HepG2 (cell line): Measurements from ENCODE around the gene ZNF20.

Source experiments
- EZH2 ChIP-seq: conservative IDR thresholded peaks from 2 replicates; pipeline ENCODE4 v1.6.1; 2012; ENCODE audit warnings: mild to moderate bottlenecking, low read depth, low read length, moderate library complexity
- FOXK2 ChIP-seq: fragments of 450-650 bp; IDR thresholded peaks from 2 replicates; pipeline ENCODE4 v1.6.1; 2016
- FOXM1 ChIP-seq: sonication (generic); formaldehyde crosslinking; IDR thresholded peaks from 2 replicates; pipeline ENCODE4 v1.5.0; 2020; ENCODE audit warnings: missing genetic modification reagents
- KAT2B ChIP-seq: fragments of 150-350 bp; IDR thresholded peaks from 2 replicates; pipeline ENCODE4 v1.6.1; 2014; ENCODE audit warnings: low read depth, low read length, borderline replicate concordance
- MEIS1 ChIP-seq: sonication (generic); formaldehyde crosslinking; IDR thresholded peaks from 2 replicates; pipeline ENCODE4 v1.9.0; 2021; ENCODE audit warnings: mild to moderate bottlenecking, missing genetic modification reagents, moderate library complexity, borderline replicate concordance
- MYC ChIP-seq: sonication (generic); formaldehyde crosslinking; IDR thresholded peaks from 2 replicates; pipeline ENCODE4 v1.9.0; 2021; ENCODE audit warnings: missing genetic modification reagents, borderline replicate concordance
- NFIC ChIP-seq: IDR thresholded peaks from 2 replicates; pipeline ENCODE4 v1.6.1; 2012; ENCODE audit warnings: mild to moderate bottlenecking, low read length, inconsistent platforms
- NR2F6 ChIP-seq, 2 experiments: IDR thresholded peaks; 2 replicates each; pipeline ENCODE4 v1.6.1; 2016; ENCODE audit warnings: antibody characterized with exemption in 1 of 2, mild to moderate bottlenecking in 1 of 2
- SP1 ChIP-seq, 2 experiments: fragments of 450-650 bp in 1 of 2; sonication (generic) in 1 of 2; formaldehyde crosslinking in 1 of 2; IDR thresholded peaks; 2 replicates each; pipeline versions ENCODE4 v1.4.0 to v1.6.1; 2016 to 2020; ENCODE audit warnings: missing genetic modification reagents in 1 of 2
- UBTF ChIP-seq: sonication (generic); formaldehyde crosslinking; IDR thresholded peaks from 2 replicates; pipeline ENCODE4 v1.4.0; 2020; ENCODE audit warnings: mild to moderate bottlenecking, missing genetic modification reagents
- ZNF256 ChIP-seq: sonication (generic); formaldehyde crosslinking; conservative IDR thresholded peaks from 2 replicates; pipeline ENCODE4 v1.4.0; 2020; ENCODE audit warnings: missing genetic modification reagents
- ZNF30 ChIP-seq: sonication (generic); formaldehyde crosslinking; IDR thresholded peaks from 2 replicates; pipeline ENCODE4 v1.5.0; 2020; ENCODE audit warnings: mild to moderate bottlenecking, missing genetic modification reagents
- TF ChIP-seq, protein P1 (sequence below): sonication (generic); formaldehyde crosslinking; IDR thresholded peaks from 2 replicates; pipeline ENCODE4 v1.5.0; 2020; ENCODE audit warnings: mild to moderate bottlenecking, missing genetic modification reagents, moderate library complexity
- TF ChIP-seq, protein P2 (sequence below): sonication (generic); formaldehyde crosslinking; IDR thresholded peaks from 2 replicates; pipeline ENCODE4 v1.4.0; 2020; ENCODE audit warnings: mild to moderate bottlenecking, missing genetic modification reagents, borderline replicate concordance

- no peak for TF ChIP-seq MEIS1
- TF ChIP-seq, protein P1, sequence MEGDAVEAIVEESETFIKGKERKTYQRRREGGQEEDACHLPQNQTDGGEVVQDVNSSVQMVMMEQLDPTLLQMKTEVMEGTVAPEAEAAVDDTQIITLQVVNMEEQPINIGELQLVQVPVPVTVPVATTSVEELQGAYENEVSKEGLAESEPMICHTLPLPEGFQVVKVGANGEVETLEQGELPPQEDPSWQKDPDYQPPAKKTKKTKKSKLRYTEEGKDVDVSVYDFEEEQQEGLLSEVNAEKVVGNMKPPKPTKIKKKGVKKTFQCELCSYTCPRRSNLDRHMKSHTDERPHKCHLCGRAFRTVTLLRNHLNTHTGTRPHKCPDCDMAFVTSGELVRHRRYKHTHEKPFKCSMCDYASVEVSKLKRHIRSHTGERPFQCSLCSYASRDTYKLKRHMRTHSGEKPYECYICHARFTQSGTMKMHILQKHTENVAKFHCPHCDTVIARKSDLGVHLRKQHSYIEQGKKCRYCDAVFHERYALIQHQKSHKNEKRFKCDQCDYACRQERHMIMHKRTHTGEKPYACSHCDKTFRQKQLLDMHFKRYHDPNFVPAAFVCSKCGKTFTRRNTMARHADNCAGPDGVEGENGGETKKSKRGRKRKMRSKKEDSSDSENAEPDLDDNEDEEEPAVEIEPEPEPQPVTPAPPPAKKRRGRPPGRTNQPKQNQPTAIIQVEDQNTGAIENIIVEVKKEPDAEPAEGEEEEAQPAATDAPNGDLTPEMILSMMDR = peak; percentile 86
- TF ChIP-seq UBTF (CRISPR knock-in tag) = no peak
- no peak for TF ChIP-seq SP1 (IDR thresholded peaks at IDR 0.05)
- TF ChIP-seq SP1 (CRISPR knock-in tag; IDR thresholded peaks at IDR 0.05) = no peak
- no peak for TF ChIP-seq FOXK2
- no peak for TF ChIP-seq NR2F6 (IDR thresholded peaks at IDR 0.05)
- TF ChIP-seq NR2F6 (CRISPR knock-in tag; IDR thresholded peaks at IDR 0.05) = no peak
- TF ChIP-seq ZNF256 (CRISPR knock-in tag) = no peak
- TF ChIP-seq FOXM1 = no peak
- TF ChIP-seq, protein P2, sequence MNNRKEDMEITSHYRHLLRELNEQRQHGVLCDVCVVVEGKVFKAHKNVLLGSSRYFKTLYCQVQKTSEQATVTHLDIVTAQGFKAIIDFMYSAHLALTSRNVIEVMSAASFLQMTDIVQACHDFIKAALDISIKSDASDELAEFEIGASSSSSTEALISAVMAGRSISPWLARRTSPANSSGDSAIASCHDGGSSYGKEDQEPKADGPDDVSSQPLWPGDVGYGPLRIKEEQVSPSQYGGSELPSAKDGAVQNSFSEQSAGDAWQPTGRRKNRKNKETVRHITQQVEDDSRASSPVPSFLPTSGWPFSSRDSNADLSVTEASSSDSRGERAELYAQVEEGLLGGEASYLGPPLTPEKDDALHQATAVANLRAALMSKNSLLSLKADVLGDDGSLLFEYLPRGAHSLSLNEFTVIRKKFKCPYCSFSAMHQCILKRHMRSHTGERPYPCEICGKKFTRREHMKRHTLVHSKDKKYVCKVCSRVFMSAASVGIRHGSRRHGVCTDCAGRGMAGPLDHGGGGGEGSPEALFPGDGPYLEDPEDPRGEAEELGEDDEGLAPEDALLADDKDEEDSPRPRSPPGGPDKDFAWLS (CRISPR knock-in tag) = no peak
- TF ChIP-seq EZH2 = no peak
- TF ChIP-seq KAT2B = no peak
- no peak for TF ChIP-seq NFIC
- no peak for TF ChIP-seq MYC (CRISPR knock-in tag)
- TF ChIP-seq ZNF30 (CRISPR knock-in tag) = no peak
Measured at GRCh38 chr19:12137221-12137940, 2.8 kb downstream of the ZNF20 start.
